ENCODE results near the gene SPAG6. TPM values are rescaled to one million over a fixed set of nuclear protein-coding genes. Genes with fewer than 3 reads are reported as not detected.

The SPAG6 gene
- total and polyA plus RNA-seq, 2 of the 4 experiments (the other 2 are of a cell fraction), result not detected

DNA sequence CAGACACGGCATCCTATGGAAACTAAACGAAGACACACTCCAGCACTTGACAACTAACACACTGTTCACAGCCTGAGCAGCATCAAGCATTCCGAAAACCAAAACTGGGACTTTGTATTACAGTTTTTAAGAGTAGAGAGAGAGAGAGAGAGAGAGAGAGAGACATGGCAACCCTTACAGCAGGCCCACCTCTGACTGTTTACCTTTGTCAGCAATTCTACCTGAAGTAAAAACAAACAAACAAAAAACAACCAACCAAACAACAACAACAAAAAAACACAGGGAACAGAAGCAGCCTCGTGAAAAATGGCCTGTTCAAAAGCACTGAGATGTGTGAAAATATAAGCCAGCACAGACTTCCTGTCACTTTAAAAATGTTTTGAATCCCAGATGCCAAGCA is 118.0 kb downstream of the SPAG6 start:
- Histone ChIP-seq H2BK20ac (ENCODE audit: low read depth, low read length) (no peak overlapping the region), H3K23ac (ENCODE audit: low read depth, low read length) (no peak overlapping the region), H2AFZ (replicated peaks; ENCODE audit: low read length, poor library complexity) (no peak overlapping the region), H3K4ac (ENCODE audit: low read depth, low read length) (no peak overlapping the region), H4K91ac (ENCODE audit: insufficient read depth, low read depth, low read length) (no peak overlapping the region), H2BK120ac (ENCODE audit: low read depth, low read length) (no peak overlapping the region), H3K56ac (ENCODE audit: extremely low read depth, insufficient read depth, low read length) (no peak overlapping the region), H3K4me2 (ENCODE audit: low read depth, low read length) (no peak overlapping the region), H3K27ac (ENCODE audit: insufficient read depth, low read length) (no peak overlapping the region), H2AK5ac (ENCODE audit: low read depth, low read length) (no peak overlapping the region), H3K9me1 (ENCODE audit: insufficient read depth, low read length) (no peaks in the 10 kb centered on the region), H2BK5ac (ENCODE audit: low read depth, low read length, poor library complexity, severe bottlenecking) (no peak overlapping the region), H3K36me3 (ENCODE audit: control insufficient read depth, insufficient read depth, low read length) (no peaks in the 10 kb centered on the region), H3K4me1 (ENCODE audit: control insufficient read depth, insufficient read depth, low read length) (no peaks in the 10 kb centered on the region), H2BK15ac (ENCODE audit: low read depth, low read length) (no peak overlapping the region), H4K5ac (ENCODE audit: low read depth, low read length) (no peak overlapping the region), H3K9ac (ENCODE audit: low read depth, low read length) (no peak overlapping the region), H3K14ac (replicated peaks; ENCODE audit: low read depth, low read length) (no peak overlapping the region), H3K9me3 (ENCODE audit: control insufficient read depth, insufficient read depth, low read length) (no peaks in the 10 kb centered on the region), H3K4me3 (ENCODE audit: insufficient read depth, low read depth, low read length) (no peak overlapping the region), H4K20me1 (ENCODE audit: insufficient read depth, low read length) (no peaks in the 10 kb centered on the region), H3K79me1 (ENCODE audit: low read depth in 1 of 2, low read length in 2 of 2) (no peaks in the 10 kb centered on the region), H2AK9ac (replicated peaks; ENCODE audit: low read depth, low read length, poor library complexity) (no peak overlapping the region), H3K18ac (ENCODE audit: low read depth, low read length) (no peak overlapping the region), H4K8ac (ENCODE audit: low read depth in 2 of 2, low read length in 2 of 2) (no peak overlapping the region), H3K27me3 (ENCODE audit: control insufficient read depth, insufficient read depth, low read length) (peaks cover 14% of the 10 kb centered on the region)
- no peak for DNase-seq
- POLR2A ChIA-PET (ENCODE audit: unreplicated experiment), result no interaction called here
- dilution Hi-C loops (cut with HindIII; ENCODE audit: low sequenced_read_pairs, unreplicated experiment), result no loop called here
- peak; percentile 56 for TF ChIP-seq MAFK (IDR thresholded peaks at IDR 0.05; ENCODE audit: low read depth, low read length)
- TF ChIP-seq, protein P1, sequence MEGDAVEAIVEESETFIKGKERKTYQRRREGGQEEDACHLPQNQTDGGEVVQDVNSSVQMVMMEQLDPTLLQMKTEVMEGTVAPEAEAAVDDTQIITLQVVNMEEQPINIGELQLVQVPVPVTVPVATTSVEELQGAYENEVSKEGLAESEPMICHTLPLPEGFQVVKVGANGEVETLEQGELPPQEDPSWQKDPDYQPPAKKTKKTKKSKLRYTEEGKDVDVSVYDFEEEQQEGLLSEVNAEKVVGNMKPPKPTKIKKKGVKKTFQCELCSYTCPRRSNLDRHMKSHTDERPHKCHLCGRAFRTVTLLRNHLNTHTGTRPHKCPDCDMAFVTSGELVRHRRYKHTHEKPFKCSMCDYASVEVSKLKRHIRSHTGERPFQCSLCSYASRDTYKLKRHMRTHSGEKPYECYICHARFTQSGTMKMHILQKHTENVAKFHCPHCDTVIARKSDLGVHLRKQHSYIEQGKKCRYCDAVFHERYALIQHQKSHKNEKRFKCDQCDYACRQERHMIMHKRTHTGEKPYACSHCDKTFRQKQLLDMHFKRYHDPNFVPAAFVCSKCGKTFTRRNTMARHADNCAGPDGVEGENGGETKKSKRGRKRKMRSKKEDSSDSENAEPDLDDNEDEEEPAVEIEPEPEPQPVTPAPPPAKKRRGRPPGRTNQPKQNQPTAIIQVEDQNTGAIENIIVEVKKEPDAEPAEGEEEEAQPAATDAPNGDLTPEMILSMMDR (conservative IDR thresholded peaks at IDR 0.05; ENCODE audit: low read depth, low read length), result no peak
- TF ChIP-seq BHLHE40 (IDR thresholded peaks at IDR 0.05; ENCODE audit: low read depth, low read length), result no peak
- no peak for TF ChIP-seq POLR2A (IDR thresholded peaks at IDR 0.05; ENCODE audit: low read depth, low read length)
- in situ Hi-C loops (cut with MboI; ENCODE audit: low sequenced_read_pairs), result no loop called here
- no TSS peak for BruUV-seq (replicated peaks)
- no peak for ATAC-seq (ENCODE audit: low read depth)
- CTCF ChIA-PET, result no interaction called here
- no CpG with 5 or more reads among the region's 4 CpGs for WGBS, 2 experiments (ENCODE audit: extremely low coverage in 2 of 2, insufficient read length in 1 of 2)
- intact Hi-C loops (cut with micrococcal nuclease), result no loop called here
